ENCODE measurements around the gene SPATS2.
A peak's percentile ranks its signal among the peaks of the same experiment; 100 is the strongest.
"Not testable (repeated sequence)": the region's sequence is repeated elsewhere in the genome, so short reads cannot be mapped to it uniquely, and the experiment has no call there.

Gene SPATS2

GRCh38 chr12:49357103-49357678, 10.1 kb upstream of the SPATS2 start:
- no peak for DNase-seq

GRCh38 chr12:49358483-49359141, 8.7 kb upstream of the SPATS2 start:
- peak; percentile 81 for DNase-seq

GRCh38 chr12:49359671-49360070, 7.6 kb upstream of the SPATS2 start:
- no peak for DNase-seq

DNA sequence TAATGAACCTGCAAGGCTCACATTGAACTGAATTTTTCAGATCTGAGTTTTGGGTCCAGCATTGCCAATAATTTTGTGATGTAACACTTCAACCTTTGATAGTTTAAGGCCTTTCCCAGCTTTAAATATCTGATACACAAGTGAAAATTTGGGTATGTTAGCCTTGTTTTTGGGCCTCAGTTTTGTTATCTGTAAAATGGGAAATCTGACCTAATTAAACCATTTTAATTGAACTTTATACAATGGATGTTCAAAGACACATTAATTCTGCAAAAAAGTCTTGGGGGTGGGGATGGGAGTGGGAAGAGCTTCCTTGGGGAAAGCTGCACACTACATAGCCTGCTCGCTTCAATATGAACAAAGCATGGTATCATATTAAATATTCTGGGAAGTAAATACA, 5.2 kb upstream of the SPATS2 start:
- no peak for DNase-seq

GRCh38 chr12:49364989-49365388, 2.3 kb upstream of the SPATS2 start:
- no peak for DNase-seq

DNA sequence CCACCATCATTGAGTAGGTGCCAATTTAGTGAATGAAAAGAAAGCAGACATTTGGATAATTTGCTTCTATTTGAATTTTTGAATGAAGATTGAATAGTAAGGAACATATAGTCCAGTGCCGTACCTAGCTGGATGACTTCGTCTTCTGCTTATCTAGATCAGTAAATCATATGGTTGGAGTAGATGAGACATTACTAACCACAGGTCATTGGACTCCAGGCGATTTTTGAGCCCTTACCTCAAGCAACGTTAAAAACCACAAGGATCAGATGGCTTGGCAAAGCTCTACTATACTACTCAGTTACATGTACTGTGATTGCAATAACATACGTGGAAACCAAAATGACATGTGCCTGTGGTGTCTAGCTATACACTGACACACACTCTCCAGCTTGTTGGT, 1.7 kb upstream of the SPATS2 start:
- DNase-seq: no peak

- no peak for DNase-seq
Observed at GRCh38 chr12:49366096-49366651, 1.1 kb upstream of the SPATS2 start.

DNA sequence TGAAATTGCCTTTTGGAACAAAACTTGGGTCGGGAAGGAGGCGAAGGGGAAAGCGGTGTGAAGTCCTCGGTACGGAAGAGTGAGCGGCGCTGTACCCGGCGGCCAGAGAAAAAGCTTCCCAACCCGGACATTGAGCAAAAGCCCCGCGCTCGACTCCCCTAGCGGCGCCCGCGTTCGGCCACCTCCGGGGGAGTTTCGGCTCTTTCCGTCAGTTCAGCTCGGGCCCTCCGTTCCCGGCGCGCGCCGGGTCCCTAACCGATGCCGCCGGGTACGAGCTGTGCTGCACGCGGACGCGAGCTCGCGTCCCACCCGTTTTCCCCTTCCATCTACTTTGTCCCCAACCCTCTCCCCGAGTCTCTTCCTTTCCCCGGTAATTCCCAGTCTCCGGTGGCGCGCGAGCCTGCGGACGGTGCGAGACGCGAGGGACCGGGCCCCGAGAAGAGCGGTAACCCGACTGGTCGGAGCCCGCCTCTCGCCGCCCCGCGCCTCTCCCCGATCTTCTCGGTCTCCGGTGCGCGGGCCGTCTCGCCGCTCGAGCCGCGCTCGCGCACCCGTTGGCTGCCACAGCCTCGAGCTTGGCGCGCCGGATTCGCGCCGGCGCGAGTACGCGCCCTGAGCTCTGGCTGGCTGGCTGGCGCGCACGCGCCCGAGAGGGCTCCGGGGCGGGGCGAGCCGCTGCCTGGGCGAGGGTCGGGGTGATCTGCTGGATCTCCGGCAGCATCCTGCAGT, 446 bp upstream of the SPATS2 start:
- peak; percentile 100 for DNase-seq

GRCh38 chr12:49368240-49368600, 958 bp downstream of the SPATS2 start:
- DNase-seq: no peak

DNA sequence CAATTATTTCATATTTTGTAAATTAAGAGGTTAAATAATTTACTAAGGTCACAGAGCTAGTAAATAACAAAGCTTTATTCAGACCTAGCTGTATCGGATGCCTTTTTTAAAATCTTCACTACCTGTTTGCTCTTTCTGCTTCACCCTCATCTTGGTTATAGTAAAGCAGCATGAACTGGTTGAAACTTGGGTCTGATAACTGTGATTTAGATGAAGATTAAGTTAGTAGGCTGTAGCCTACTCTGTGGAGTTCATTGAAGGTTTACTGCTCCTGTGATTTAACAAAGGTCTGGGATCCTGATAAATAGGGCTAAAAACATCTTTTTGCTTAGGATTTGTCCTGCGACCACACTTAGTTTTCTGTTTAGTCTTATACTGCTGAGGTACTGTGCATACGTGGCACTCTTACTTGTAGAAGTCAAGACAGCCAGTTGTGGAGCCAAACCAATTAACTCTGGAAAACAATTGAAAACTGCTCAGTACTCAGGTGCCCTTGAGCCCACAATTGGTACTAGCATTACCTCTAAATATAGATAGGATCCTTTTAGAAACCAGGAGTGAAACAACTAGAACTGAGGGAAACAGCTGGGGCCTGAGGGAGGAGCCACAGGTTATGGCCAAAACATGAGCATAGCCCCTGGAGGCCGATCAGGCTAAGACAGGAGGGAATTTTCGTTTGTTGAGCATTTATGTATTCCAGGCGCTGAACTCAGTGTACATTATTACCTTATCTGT, 2.3 kb downstream of the SPATS2 start:
- DNase-seq: peak; percentile 67

GRCh38 chr12:49370539-49370938, 3.3 kb downstream of the SPATS2 start:
- no peak for DNase-seq

DNA sequence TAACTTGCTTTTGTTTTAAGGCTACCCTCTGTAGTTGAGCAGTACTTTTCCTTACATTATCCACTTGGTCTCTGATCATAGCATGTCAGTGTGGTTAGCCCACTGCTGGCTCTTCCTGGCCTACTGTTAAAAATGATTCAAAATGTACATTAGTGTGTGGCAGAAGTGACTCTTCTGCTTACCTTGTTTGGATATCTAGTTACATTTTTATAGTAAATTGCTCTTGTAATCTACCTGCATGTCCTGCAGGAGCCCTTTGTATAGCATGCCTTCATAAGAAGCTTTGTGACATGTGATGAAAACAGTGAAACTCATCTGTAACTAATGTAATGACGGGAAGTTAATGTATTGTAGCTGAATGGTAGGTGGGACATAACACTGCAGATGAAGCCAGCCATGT, 8.1 kb downstream of the SPATS2 start:
- no peak for DNase-seq

GRCh38 chr12:49377386-49377785, 10.1 kb downstream of the SPATS2 start:
- no peak for DNase-seq

DNA sequence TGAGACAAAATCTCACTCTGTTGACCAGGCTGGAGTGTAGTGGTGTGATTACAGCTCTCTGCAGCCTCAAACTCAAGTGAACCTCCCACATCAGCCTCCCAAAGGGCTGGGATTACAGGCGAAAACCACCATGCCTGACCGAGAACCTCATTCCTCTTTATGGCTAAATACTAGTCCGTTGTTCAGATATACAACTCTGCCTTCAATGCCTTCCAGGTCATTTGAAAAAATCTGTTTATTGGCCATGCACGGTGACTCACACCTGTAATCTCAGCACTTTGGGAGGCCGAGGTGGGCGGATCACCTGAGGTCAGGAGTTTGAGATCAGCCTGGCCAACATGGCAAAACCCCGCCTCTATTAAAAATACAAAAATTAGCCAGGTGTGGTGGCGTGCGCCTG, 12.9 kb downstream of the SPATS2 start:
- not testable (repeated sequence) for DNase-seq

DNA sequence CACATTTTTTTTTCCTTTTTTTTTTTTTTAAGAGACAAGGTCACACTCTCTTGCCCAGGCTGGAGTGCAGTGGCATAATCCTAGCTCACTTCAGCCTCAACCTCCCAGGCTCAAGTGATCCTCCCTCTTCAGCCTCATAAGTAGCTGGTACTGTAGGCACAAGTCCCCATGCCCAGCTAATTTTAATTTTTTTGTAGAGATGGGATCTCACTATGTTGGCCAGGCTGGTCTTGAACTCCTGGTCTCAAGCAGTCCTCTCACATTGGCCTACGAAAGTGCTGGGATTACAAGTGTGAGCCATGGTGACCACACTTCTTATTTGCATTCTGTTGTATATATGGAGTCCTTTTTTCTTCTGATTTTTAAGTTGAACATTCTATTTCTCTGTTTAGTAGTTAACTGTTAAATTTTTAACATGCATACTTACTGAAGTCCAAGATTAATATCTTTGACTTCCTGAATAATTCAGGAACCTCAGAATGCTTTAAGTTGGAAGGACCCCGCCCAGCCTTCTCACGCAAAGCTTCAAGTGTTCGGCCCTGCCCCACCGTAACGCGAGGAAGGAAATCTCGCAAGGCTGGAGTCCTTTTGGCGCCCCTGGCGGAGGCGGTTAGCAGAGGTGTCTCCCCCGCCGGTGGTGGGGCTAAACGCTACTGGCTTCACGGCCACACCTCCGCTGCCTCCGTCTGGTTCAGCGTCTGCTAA, 21.6 kb downstream of the SPATS2 start:
- DNase-seq: peak; percentile 90

DNA sequence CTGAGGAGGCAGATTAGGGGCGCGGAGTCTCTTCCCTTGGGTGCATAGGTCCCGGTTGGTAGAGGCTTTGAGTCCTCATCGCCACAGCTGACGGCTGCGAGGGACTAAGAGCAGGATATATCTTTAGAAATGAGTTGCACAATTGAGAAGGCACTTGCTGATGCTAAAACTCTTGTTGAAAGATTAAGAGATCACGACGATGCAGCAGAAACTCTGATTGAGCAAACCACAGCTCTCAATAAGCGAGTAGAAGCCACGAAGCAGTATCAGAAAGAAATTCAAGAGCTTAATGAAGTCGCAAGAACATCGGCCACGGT, 22.1 kb downstream of the SPATS2 start:
- DNase-seq: no peak

- no peak for DNase-seq
Observed at GRCh38 chr12:49397000-49397399, 29.7 kb downstream of the SPATS2 start.

DNA sequence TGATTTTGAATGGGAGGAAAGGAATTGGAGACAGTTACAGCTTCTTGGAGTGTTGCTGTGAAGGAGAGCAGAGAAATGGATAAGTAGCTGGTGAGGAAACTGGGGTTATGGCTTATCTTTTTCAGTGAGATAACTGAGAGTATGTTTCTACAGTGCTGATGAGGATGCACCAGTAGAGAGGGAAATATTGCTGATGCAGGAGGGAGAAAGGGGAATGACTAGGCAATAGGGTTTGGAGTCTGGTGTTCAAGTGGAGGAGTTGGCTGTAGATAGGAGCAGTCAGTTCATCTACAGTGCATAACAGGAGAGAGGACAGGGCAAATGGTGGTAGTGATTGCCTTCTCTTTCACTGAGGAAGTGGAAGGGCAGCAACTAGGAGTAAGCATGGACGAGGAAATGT, 33.0 kb downstream of the SPATS2 start:
- DNase-seq: no peak

GRCh38 chr12:49403971-49404450, 36.7 kb downstream of the SPATS2 start:
- DNase-seq: no peak

DNA sequence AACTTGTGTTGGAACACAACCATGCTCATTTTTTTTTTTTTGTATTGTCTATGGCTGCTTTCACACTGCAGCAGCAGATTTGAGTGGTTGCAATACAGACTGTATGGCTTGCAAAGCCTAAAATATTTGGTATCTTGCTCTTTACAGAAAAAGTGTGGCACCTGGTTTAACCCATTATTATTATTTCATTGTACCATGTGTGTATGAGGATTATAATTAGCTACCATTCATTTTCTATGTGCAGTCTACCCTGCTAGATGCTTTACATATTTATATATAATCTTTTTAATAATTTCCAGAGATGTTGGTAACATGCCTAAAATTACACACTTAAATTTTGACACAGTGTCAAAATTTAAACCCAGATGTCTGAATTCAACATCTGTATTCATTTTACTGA, 37.7 kb downstream of the SPATS2 start:
- no peak for DNase-seq

DNA sequence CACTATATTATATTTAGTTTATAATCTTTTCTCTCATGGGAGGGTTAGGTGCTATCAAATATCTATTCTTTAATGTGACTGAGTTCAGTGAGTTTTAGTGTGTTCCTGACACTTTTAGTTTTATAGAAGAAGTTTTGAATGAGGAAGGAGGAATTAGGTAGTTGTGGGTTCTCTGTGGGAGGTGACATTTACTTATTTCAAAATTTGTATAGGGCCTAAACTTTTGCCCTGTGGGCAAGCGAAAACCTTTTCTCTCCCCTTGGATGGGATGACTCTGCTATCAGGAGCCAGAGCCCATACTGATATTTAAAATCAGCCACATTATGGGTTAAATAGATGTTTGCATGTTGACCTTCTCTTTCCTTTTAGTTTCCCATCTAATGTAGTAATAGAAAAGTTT, 43.6 kb downstream of the SPATS2 start:
- DNase-seq: no peak

GRCh38 chr12:49413010-49413409, 45.7 kb downstream of the SPATS2 start:
- no peak for DNase-seq

GRCh38 chr12:49413796-49414195, 46.5 kb downstream of the SPATS2 start:
- no peak for DNase-seq
